Neural cell (in vitro differentiated cells): ENCODE results near the gene DNMBP. TPM values are rescaled to one million over a fixed set of nuclear protein-coding genes. Genes with fewer than 3 reads are reported as not detected.
"Not testable (repeated sequence)": the region's sequence is repeated elsewhere in the genome, so short reads cannot be mapped to it uniquely, and the experiment has no call there.

Experiments used
- H2AFZ ChIP-seq: fragments of 200-600, 300-800 bp; sonication (generic), shearing (Covaris generic); 2 replicates; pipeline ENCODE4 v1.6.0; 2014; ENCODE audit warnings: low read depth, mild to moderate bottlenecking, antibody characterized with exemption, low read length, moderate library complexity
- H3F3A ChIP-seq: fragments of 200-600 bp; shearing (Covaris generic); 2 replicates; pipeline ENCODE4 v1.6.1; 2016; ENCODE audit warnings: mild to moderate bottlenecking, moderate library complexity, mixed read lengths, antibody characterized with exemption, low read length; ENCODE audit not compliant: insufficient read depth, poor library complexity, severe bottlenecking
- H3K27ac ChIP-seq: fragments of 200-600, 300-800 bp; sonication (generic), shearing (Covaris generic); 2 replicates; pipeline ENCODE4 v1.5.1; 2014; ENCODE audit warnings: mild to moderate bottlenecking, low read length, moderate library complexity
- H3K27me3 ChIP-seq: fragments of 300-800, 200-600 bp; sonication (generic), shearing (Covaris generic); 2 replicates; pipeline ENCODE4 v1.6.0; 2014; ENCODE audit warnings: mild to moderate bottlenecking, low read depth, low read length, moderate library complexity; ENCODE audit not compliant: insufficient read depth
- H3K36me3 ChIP-seq: fragments of 300-800, 200-600 bp; sonication (generic), shearing (Covaris generic); 2 replicates; pipeline ENCODE4 v1.5.1; 2014; ENCODE audit warnings: mild to moderate bottlenecking, antibody characterized with exemption, low read length, moderate library complexity; ENCODE audit not compliant: insufficient read depth
- H3K4me2 ChIP-seq: fragments of 300-800, 200-600 bp; sonication (generic), shearing (Covaris generic); 2 replicates; pipeline ENCODE4 v1.6.0; 2014; ENCODE audit warnings: mild to moderate bottlenecking, low read length
- H3K4me3 ChIP-seq: fragments of 300-800, 200-600 bp; sonication (generic), shearing (Covaris generic); 2 replicates; pipeline ENCODE4 v1.5.1; 2014; ENCODE audit warnings: mild to moderate bottlenecking, low read length, moderate library complexity
- H3K79me2 ChIP-seq: fragments of 200-600 bp; shearing (Covaris generic); replicated peaks from 2 replicates; pipeline ENCODE4 v1.6.0; 2014; ENCODE audit warnings: mild to moderate bottlenecking, low read length, moderate library complexity; ENCODE audit not compliant: insufficient read depth
- H3K9ac ChIP-seq: fragments of 300-800, 200-600 bp; sonication (generic), shearing (Covaris generic); 2 replicates; pipeline ENCODE4 v1.6.1; 2016; ENCODE audit warnings: mild to moderate bottlenecking, low read length, mixed read lengths
- H3K9me2 ChIP-seq: fragments of 200-600 bp; shearing (Covaris generic); 2 replicates; pipeline ENCODE4 v1.6.1; 2016; ENCODE audit warnings: mild to moderate bottlenecking, low read length, mixed read lengths; ENCODE audit not compliant: insufficient read depth
- H3K9me3 ChIP-seq: fragments of 200-600, 300-800 bp; sonication (generic), shearing (Covaris generic); 2 replicates; pipeline ENCODE4 v1.6.1; 2016; ENCODE audit warnings: mild to moderate bottlenecking, mixed run types, low read length, moderate library complexity, mixed read lengths
- H4K20me1 ChIP-seq: fragments of 200-600 bp; shearing (Covaris generic); 2 replicates; pipeline ENCODE4 v1.6.1; 2016; ENCODE audit warnings: mild to moderate bottlenecking, mixed run types; ENCODE audit not compliant: insufficient read depth
- CTCF ChIP-seq: fragments of 450-650 bp; IDR thresholded peaks from 2 replicates; pipeline ENCODE4 v1.5.1; 2014; ENCODE audit warnings: antibody characterized with exemption, mild to moderate bottlenecking, moderate library complexity; ENCODE audit not compliant: poor library complexity, severe bottlenecking
- EP300 ChIP-seq: fragments of 450-650 bp; conservative IDR thresholded peaks from 2 replicates; pipeline ENCODE4 v1.6.1; 2014; ENCODE audit warnings: antibody characterized with exemption, mild to moderate bottlenecking, moderate library complexity; ENCODE audit not compliant: poor library complexity, severe bottlenecking
- EZH2 ChIP-seq: fragments of 200-600, 300-800 bp; shearing (Covaris generic), sonication (generic); IDR thresholded peaks from 2 replicates; pipeline ENCODE4 v1.6.1; 2014; ENCODE audit warnings: antibody characterized with exemption, low read length, borderline replicate concordance, mild to moderate bottlenecking; ENCODE audit not compliant: insufficient read depth, poor library complexity, severe bottlenecking
- MXI1 ChIP-seq: fragments of 450-650 bp; conservative IDR thresholded peaks from 2 replicates; pipeline ENCODE4 v1.6.1; 2014; ENCODE audit warnings: antibody characterized with exemption, mild to moderate bottlenecking; ENCODE audit not compliant: poor library complexity, severe bottlenecking
- POLR2AphosphoS5 ChIP-seq: IDR thresholded peaks from 2 replicates; pipeline ENCODE4 v1.6.1; 2012
- RAD21 ChIP-seq: fragments of 450-650 bp; conservative IDR thresholded peaks from 2 replicates; pipeline ENCODE4 v1.6.1; 2014; ENCODE audit warnings: antibody characterized with exemption, mild to moderate bottlenecking, moderate library complexity
- REST ChIP-seq: IDR thresholded peaks from 2 replicates; pipeline ENCODE4 v1.6.1; 2012; ENCODE audit warnings: borderline replicate concordance
- SMC3 ChIP-seq: fragments of 450-650 bp; conservative IDR thresholded peaks from 2 replicates; pipeline ENCODE4 v1.6.1; 2014; ENCODE audit warnings: antibody characterized with exemption, mild to moderate bottlenecking, moderate library complexity; ENCODE audit not compliant: poor library complexity
- TAF1 ChIP-seq: IDR thresholded peaks from 2 replicates; pipeline ENCODE4 v1.6.1; 2012; ENCODE audit warnings: low read depth
- polyA plus RNA-seq: library from polyadenylated mRNA; depleted of rRNA; stranded (reverse); fragments of >200 nt; gene quantifications from 2 replicates; pipeline ENCODE4 v1.2.3, GENCODE V29; 2014

Gene DNMBP
- polyA plus RNA-seq, 1 donor from 2014 or later, result 2.3 TPM

DNA sequence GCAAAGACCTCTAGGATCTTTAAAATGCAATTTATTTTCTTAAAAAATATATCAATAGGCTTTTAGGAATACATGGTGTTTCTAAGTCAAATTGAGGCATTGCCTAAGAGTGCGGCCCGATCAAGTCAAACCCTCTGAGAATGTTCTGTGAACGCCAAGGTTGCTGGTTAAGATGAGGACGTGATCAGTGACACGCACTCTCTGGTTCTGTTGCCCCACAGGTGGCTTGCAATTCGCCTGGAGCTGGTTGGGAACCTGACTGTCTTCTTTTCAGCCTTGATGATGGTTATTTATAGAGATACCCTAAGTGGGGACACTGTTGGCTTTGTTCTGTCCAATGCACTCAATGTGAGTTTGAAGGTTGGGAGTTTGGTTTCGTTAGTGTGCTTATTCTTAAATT lies 168.0 kb downstream of the DNMBP start:
- H3K9me2 ChIP-seq, result no peaks in the 10 kb centered on the region
- no peaks in the 10 kb centered on the region for H3K9me3 ChIP-seq
- H3K4me2 ChIP-seq, result no peak overlapping the region
- TF ChIP-seq TAF1 (no peak), RAD21 (no peak), SMC3 (no peak), CTCF (no peak), EP300 (no peak), EZH2 (no peak), POLR2AphosphoS5 (no peak), REST (no peak), MXI1 (no peak)
- no peaks in the 10 kb centered on the region for H3F3A ChIP-seq
- no peaks in the 10 kb centered on the region for H3K27me3 ChIP-seq
- no peak overlapping the region for H3K27ac ChIP-seq
- no peaks in the 10 kb centered on the region for H3K79me2 ChIP-seq
- H3K4me3 ChIP-seq, result no peak overlapping the region
- H2AFZ ChIP-seq, result no peak overlapping the region
- H4K20me1 ChIP-seq, result no peaks in the 10 kb centered on the region
- no peaks in the 10 kb centered on the region for H3K36me3 ChIP-seq
- no peak overlapping the region for H3K9ac ChIP-seq

- not testable (repeated sequence) for H3K9me3 ChIP-seq, H3K4me3 ChIP-seq, H3K36me3 ChIP-seq, H3K9ac ChIP-seq, H3K9me2 ChIP-seq, H3F3A ChIP-seq, H3K79me2 ChIP-seq, H3K4me2 ChIP-seq, H4K20me1 ChIP-seq, H3K27ac ChIP-seq, H3K27me3 ChIP-seq, H2AFZ ChIP-seq
These were observed 168.9 kb downstream of the DNMBP start for GRCh38 chr10:99840859-99841258.

- Histone ChIP-seq H3K9ac (no peak overlapping the region), H2AFZ (no peak overlapping the region), H3K36me3 (no peaks in the 10 kb centered on the region), H3K27ac (no peak overlapping the region), H3K27me3 (no peaks in the 10 kb centered on the region), H4K20me1 (no peaks in the 10 kb centered on the region), H3K9me2 (no peaks in the 10 kb centered on the region), H3K79me2 (no peaks in the 10 kb centered on the region), H3K9me3 (no peaks in the 10 kb centered on the region), H3K4me3 (no peak overlapping the region), H3F3A (no peaks in the 10 kb centered on the region), H3K4me2 (no peak overlapping the region)
- TF ChIP-seq RAD21, result no peak
- no peak for TF ChIP-seq MXI1
- TF ChIP-seq EZH2, result no peak
- TF ChIP-seq EP300, result no peak
- TF ChIP-seq POLR2AphosphoS5, result no peak
- no peak for TF ChIP-seq TAF1
- TF ChIP-seq REST, result no peak
- no peak for TF ChIP-seq SMC3
- no peak for TF ChIP-seq CTCF
These were observed 173.0 kb downstream of the DNMBP start for GRCh38 chr10:99836711-99837110.
